ENCODE data around the gene FRG1.

Gene FRG1

DNA sequence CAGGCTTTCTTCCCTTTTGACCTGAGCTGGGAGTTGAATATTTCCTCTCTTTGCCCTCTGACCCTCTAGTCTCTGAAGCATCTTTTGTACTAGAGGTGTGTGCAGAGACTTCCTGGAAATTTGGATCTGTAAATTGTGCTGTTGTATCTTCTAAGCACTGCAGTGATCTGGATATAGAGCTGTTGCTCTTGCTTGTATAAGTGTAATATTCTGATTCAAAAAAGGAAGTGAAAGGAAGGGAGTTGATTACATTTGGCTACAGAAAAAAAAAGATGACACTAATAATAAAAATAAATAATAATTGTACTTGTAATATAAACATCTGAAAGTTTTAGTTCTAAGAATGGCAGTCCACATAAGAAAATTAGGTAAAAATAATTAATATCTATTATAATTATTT is 33.0 kb downstream of the FRG1 start:
- TF ChIP-seq CTCF (IDR thresholded peaks at IDR 0.05): no peak

DNA sequence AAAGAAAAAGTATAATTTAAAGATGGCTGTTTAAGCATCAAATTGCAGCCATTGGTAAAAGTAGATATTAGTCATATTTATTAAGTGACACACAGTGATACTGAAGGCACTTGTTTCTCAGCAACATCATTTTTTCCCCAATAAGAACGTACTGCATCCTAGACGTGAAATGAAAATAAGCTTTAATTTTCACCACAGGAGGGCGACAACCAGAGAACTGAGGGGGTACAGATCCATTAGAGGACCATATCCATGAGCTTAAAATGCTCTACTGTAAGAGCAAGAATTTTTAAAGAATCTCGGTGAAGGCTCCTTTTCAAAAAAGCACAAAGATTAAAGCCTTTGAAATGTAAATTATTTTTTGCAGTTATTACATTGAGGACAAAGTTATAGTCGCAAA is 33.4 kb downstream of the FRG1 start:
- TF ChIP-seq CTCF (IDR thresholded peaks at IDR 0.05): peak; percentile 47

- TF ChIP-seq CTCF (IDR thresholded peaks at IDR 0.05): no peak
Measured at GRCh38 chr4:189979196-189980047, 38.8 kb downstream of the FRG1 start.

DNA sequence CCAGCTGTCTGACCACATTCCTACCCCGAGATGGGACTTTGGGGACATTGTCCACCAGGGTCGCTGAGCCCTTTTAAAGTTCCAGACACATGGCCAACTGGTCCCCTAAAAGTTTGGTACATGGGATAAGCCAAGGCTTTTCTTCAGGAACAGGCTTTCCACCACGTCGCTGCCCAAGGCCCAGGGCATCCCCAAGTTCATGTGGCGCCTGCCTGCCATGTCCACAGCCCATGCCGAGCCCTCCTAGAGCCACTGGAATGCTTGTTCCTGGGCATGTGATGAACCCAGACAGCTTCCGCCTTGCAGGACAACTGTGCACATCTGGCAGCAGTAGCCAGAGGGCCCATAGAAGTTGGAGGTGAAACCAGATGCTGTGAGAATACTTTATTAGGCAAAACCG is 41.3 kb downstream of the FRG1 start:
- no peak for TF ChIP-seq CTCF (IDR thresholded peaks at IDR 0.05)

- TF ChIP-seq CTCF (IDR thresholded peaks at IDR 0.05): no peak
Measured at GRCh38 chr4:189988877-189989431, 48.3 kb downstream of the FRG1 start.
